Stimulated activated CD4-positive, alpha-beta T cell treated with anti-CD3 and anti-CD28 coated beads, Interleukin-15, amount 100 ng/mL, for 24 hours (primary cell): ENCODE measurements around the gene SURF2.
"Not testable (repeated sequence)": the region's sequence is repeated elsewhere in the genome, so short reads cannot be mapped to it uniquely, and the experiment has no call there.

Experiments
- DNase-seq: peaks from one replicate; pipeline ENCODE4 v3.0.0-alpha.2; 2020

The SURF2 gene

GRCh38 chr9:133359399-133360175 is 3.2 kb downstream of the SURF2 start:
- no peak for DNase-seq

- DNase-seq, result no peak
These were observed 4.3 kb downstream of the SURF2 start for GRCh38 chr9:133360400-133361393.

GRCh38 chr9:133361507-133362092 is 5.2 kb downstream of the SURF2 start:
- DNase-seq, result no peak

- no peak for DNase-seq
These were observed 6.2 kb downstream of the SURF2 start for GRCh38 chr9:133362359-133363044.

- DNase-seq, result no peak
These were observed 10.1 kb downstream of the SURF2 start for GRCh38 chr9:133366435-133366834.

- no peak for DNase-seq
These were observed 10.9 kb downstream of the SURF2 start for GRCh38 chr9:133367221-133367620.

- no peak for DNase-seq
These were observed 11.4 kb downstream of the SURF2 start for GRCh38 chr9:133367778-133368177.

GRCh38 chr9:133368249-133368881 is 12.0 kb downstream of the SURF2 start:
- no peak for DNase-seq

- DNase-seq, result no peak
These were observed 13.1 kb downstream of the SURF2 start for GRCh38 chr9:133369422-133369821.

GRCh38 chr9:133369933-133370332 is 13.6 kb downstream of the SURF2 start:
- DNase-seq, result no peak

GRCh38 chr9:133370685-133371084 is 14.3 kb downstream of the SURF2 start:
- no peak for DNase-seq

GRCh38 chr9:133371261-133371711 is 14.9 kb downstream of the SURF2 start:
- peak; percentile 89 for DNase-seq

- DNase-seq, result no peak
These were observed 15.8 kb downstream of the SURF2 start for GRCh38 chr9:133372144-133372543.

- DNase-seq, result no peak
These were observed 18.3 kb downstream of the SURF2 start for GRCh38 chr9:133374612-133375115.

- DNase-seq, result no peak
These were observed 18.9 kb downstream of the SURF2 start for GRCh38 chr9:133375116-133375723.

- peak; percentile 96 for DNase-seq
These were observed 19.6 kb downstream of the SURF2 start, which contains the start of the genes STKLD1 and SURF4 for GRCh38 chr9:133375724-133376654. STKLD1 (plus strand) TSS chr9:133376366; CDS start chr9:133376474, 108 bp downstream. SURF4 (minus strand) TSS chr9:133376060; CDS start chr9:133375969, 91 bp downstream.

- not testable (repeated sequence) for DNase-seq
These were observed 20.9 kb downstream of the SURF2 start for GRCh38 chr9:133377280-133377679.

GRCh38 chr9:133377721-133378216 is 21.4 kb downstream of the SURF2 start:
- no peak for DNase-seq

GRCh38 chr9:133378408-133378962 is 22.1 kb downstream of the SURF2 start:
- no peak for DNase-seq
